HCT116 (cell line): ENCODE measurements around the gene SPAG5. TPM values are rescaled to one million over a fixed set of nuclear protein-coding genes. Genes with fewer than 3 reads are reported as not detected.

Experiments
- ATAC-seq: fragments of 200-7000 bp; cut with Tn5 transposase; 2 replicates; pipeline ENCODE4 v1.9.1; 2020; ENCODE audit warnings: mild to moderate bottlenecking, moderate library complexity
- BruUV-seq: library from RNA; stranded (reverse); fragments of 400-500 nt; replicated peaks from 2 replicates; lab custom pipeline; 2021; lab: Mats Ljungman, UMichigan
- CTCF ChIA-PET: fragments of 300-600 bp; sonication (Branson Sonifier 250); formaldehyde crosslinking; loops from one replicate; lab custom pipeline; 2021; ENCODE audit warnings: antibody characterized with exemption; lab: Charles Lee
- POLR2A ChIA-PET: fragments of 300-600, 350-600 bp; sonication (Branson Sonifier 250); formaldehyde crosslinking; loops from one replicate; lab custom pipeline; 2021; ENCODE audit warnings: antibody characterized with exemption; lab: Charles Lee
- RAD21 ChIA-PET, 2 experiments: fragments of 300-600 bp; sonication (Branson Sonifier 250); formaldehyde crosslinking; loops; one replicate each; lab custom pipeline; 2023; ENCODE audit warnings: low total read pairs in 2 of 2; ENCODE audit not compliant: uncharacterized antibody in 2 of 2, unreplicated experiment in 2 of 2, low non-redundant PET in 1 of 2; lab: Charles Lee
- DNase-seq: peaks from one replicate; pipeline ENCODE4 v3.0.0-alpha.2; 2010; ENCODE audit warnings: low read depth, low spot score
- H2AFZ ChIP-seq: fragments of 200-600 bp; shearing (Covaris generic), sonication (generic); 2 replicates; pipeline ENCODE4 v1.6.1; 2017; ENCODE audit warnings: low read depth, mixed run types, mixed read lengths, antibody characterized with exemption, low read length; ENCODE audit not compliant: poor library complexity, severe bottlenecking
- H3K27ac ChIP-seq: 2 replicates; pipeline ENCODE4 v1.5.1; 2012; ENCODE audit warnings: low read depth, low read length
- H3K27me3 ChIP-seq: fragments of 200-600 bp; sonication (generic); 2 replicates; pipeline ENCODE4 v1.6.1; 2016; ENCODE audit warnings: mixed run types, low read length, mixed read lengths; ENCODE audit not compliant: insufficient read depth
- H3K36me3 ChIP-seq, 2 experiments: fragments of 200-500 bp in 1 of 2; fragments of 200-600 bp in 1 of 2; sonication (Bioruptor generic) in 1 of 2; sonication (generic) in 1 of 2; 2 replicates each; pipeline versions ENCODE4 v1.5.1 to v1.6.1; 2014 to 2016; ENCODE audit warnings: low read length in 2 of 2, inconsistent platforms in 1 of 2, mixed read lengths in 1 of 2, mixed run types in 1 of 2; ENCODE audit not compliant: insufficient read depth in 2 of 2, control insufficient read depth in 1 of 2
- H3K4me1 ChIP-seq, 2 experiments: fragments of 200-600 bp in 1 of 2; sonication (generic) in 1 of 2; 2 replicates each; pipeline versions ENCODE4 v1.5.1 to v1.6.1; 2012 to 2017; ENCODE audit warnings: low read length in 2 of 2, inconsistent platforms in 1 of 2, mild to moderate bottlenecking in 1 of 2, mixed read lengths in 1 of 2, mixed run types in 1 of 2, moderate library complexity in 1 of 2; ENCODE audit not compliant: insufficient read depth in 2 of 2, control insufficient read depth in 1 of 2
- H3K4me2 ChIP-seq: fragments of 200-600 bp; sonication (generic); 2 replicates; pipeline ENCODE4 v1.6.1; 2017; ENCODE audit warnings: mixed run types, low read length, mixed read lengths
- H3K4me3 ChIP-seq, 2 experiments: fragments of 200-600 bp in 1 of 2; sonication (generic) in 1 of 2; replicated peaks in 1 of 2; 2 replicates each; pipeline ENCODE4 v1.5.1; 2011 to 2016; ENCODE audit warnings: low read length in 2 of 2, control low read depth in 1 of 2, low read depth in 1 of 2, mild to moderate bottlenecking in 1 of 2, mixed read lengths in 1 of 2, mixed run types in 1 of 2
- H3K79me2 ChIP-seq: fragments of 200-600 bp; sonication (generic); 2 replicates; pipeline ENCODE4 v1.6.1; 2017; ENCODE audit warnings: mild to moderate bottlenecking, mixed run types, low read length, moderate library complexity, mixed read lengths; ENCODE audit not compliant: insufficient read depth
- H3K9ac ChIP-seq: fragments of 200-600 bp; sonication (generic); 2 replicates; pipeline ENCODE4 v1.6.1; 2016; ENCODE audit warnings: low read length, mixed read lengths
- H3K9me2 ChIP-seq: fragments of 200-600 bp; sonication (generic), shearing (Covaris generic); 2 replicates; pipeline ENCODE4 v1.6.1; 2017; ENCODE audit warnings: mixed run types, mild to moderate bottlenecking, moderate library complexity; ENCODE audit not compliant: insufficient read depth
- H3K9me3 ChIP-seq, 2 experiments: fragments of 200-500 bp in 1 of 2; fragments of 200-600 bp in 1 of 2; sonication (Bioruptor generic) in 1 of 2; sonication (generic) in 1 of 2; 2 replicates each; pipeline ENCODE4 v1.6.1; 2014 to 2017; ENCODE audit warnings: low read length in 2 of 2, mixed read lengths in 2 of 2, inconsistent platforms in 1 of 2, low read depth in 1 of 2, mild to moderate bottlenecking in 1 of 2, mixed run types in 1 of 2, moderate library complexity in 1 of 2; ENCODE audit not compliant: control insufficient read depth in 1 of 2, insufficient read depth in 1 of 2
- H4K20me1 ChIP-seq: fragments of 200-600 bp; sonication (generic), shearing (Covaris generic); 2 replicates; pipeline ENCODE4 v1.6.1; 2017; ENCODE audit warnings: mixed run types, mild to moderate bottlenecking, moderate library complexity; ENCODE audit not compliant: insufficient read depth
- CBX3 ChIP-seq: IDR thresholded peaks from 2 replicates; pipeline ENCODE4 v1.6.1; 2012; ENCODE audit warnings: low read depth
- EZH2 ChIP-seq: fragments of 200-600 bp; sonication (generic); IDR thresholded peaks from 2 replicates; pipeline ENCODE4 v1.6.1; 2017; ENCODE audit warnings: antibody characterized with exemption, mixed run types
- JUND ChIP-seq: IDR thresholded peaks from 2 replicates; pipeline ENCODE4 v1.6.1; 2012
- POLR2AphosphoS5 ChIP-seq: IDR thresholded peaks from 2 replicates; pipeline ENCODE4 v1.6.1; 2011; ENCODE audit warnings: mild to moderate bottlenecking, low read depth, low read length, moderate library complexity
- intact Hi-C: fragments of 100-400 bp; cut with micrococcal nuclease; formaldehyde crosslinking; loops from 2 replicates; pipeline ENCODE4 v1.10.0; 2022
- total RNA-seq: library from RNA; stranded (reverse); gene quantifications from one replicate; pipeline ENCODE4 v1.2.1, GENCODE V29; 2021; ENCODE audit not compliant: unreplicated experiment
- TF ChIP-seq, protein P1 (sequence below): IDR thresholded peaks from 2 replicates; pipeline ENCODE4 v1.6.1; 2012

Gene SPAG5
- total RNA-seq, 1 experiment from 2014 or later: 94.9 TPM

DNA sequence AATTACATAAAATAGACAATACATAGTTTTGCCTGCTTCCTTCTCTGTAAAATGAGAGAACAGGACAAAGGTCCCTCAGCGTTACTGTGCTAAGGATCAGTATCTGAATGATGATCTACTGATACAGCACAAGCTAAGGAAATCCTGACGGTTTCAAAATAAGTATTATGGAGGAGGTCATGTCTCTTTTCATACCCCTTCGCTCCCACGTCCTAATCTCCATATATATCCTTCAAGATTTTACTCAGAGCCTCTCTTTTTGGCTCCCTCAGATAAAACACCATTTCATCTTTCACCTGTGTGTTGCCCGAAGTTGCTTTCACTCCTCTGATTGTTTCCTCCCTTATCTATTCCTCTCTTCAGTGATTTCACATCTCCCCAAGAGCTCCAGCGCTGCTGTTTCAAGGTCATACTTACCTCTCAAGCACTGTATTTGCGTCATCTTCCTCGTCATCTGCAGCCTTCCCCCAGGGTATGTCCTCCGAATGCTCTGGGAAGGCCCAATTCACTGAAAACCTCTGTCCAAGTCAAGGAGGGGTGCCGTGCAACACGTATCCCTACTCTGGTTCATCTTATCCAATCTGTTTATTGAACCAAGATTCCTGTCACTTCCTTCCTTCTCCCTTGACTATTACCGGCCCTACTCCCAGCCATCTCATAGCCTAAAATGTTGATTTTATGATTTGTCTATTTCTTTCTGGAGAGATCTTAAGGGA is 47.4 kb upstream of the SPAG5 start (continued):
- TF ChIP-seq POLR2AphosphoS5: no peak
- TF ChIP-seq, protein P1, sequence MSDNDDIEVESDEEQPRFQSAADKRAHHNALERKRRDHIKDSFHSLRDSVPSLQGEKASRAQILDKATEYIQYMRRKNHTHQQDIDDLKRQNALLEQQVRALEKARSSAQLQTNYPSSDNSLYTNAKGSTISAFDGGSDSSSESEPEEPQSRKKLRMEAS: no peak
- TF ChIP-seq JUND: no peak

DNA sequence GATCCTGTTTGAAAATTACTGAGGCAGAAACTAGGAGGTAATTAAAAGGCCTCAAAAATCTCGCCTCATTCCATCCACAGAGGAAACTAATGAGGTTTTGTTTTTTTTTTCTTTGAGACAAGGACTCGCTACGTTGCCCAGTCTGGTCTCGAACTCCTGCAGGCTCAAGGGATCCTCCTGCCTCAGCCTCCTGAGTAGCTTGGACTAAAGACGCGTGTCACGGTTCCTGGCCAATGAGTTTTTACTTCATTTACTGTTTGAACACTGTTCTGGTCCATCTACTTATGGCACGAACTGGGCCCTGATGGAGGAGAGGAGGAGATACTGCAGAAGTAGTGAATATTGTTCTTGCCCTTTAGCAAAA is 46.7 kb upstream of the SPAG5 start:
- peak; percentile 5; the same call in 1 of the 2 replicates for ATAC-seq
- intact Hi-C loops: loop anchor here (1.0 to 10.0 kb wide), 2 partner anchors 31 to 259 kb away; partner anchors contain the start of gene DHRS13
- Histone ChIP-seq H3K27ac (peak overlapping the region; percentile 74), H3K27me3 (no peaks in the 10 kb centered on the region), H3K9me3 (no peaks in the 10 kb centered on the region), H3K9ac (peak overlapping the region; percentile 83), H2AFZ (no peak overlapping the region), H3K4me2 (peak overlapping the region; percentile 90), H4K20me1 (peaks cover 7% of the 10 kb centered on the region; the same call in 1 of the 2 replicates), H3K9me2 (no peaks in the 10 kb centered on the region), H3K4me3 (peak overlapping the region; percentile 61 to 77), H3K79me2 (peaks cover 42% of the 10 kb centered on the region), H3K36me3 (peaks cover 27 to 33% of the 10 kb centered on the region in 2 experiments; a peak in 3 of 4 replicates), H3K4me1 (peaks cover 12 to 29% of the 10 kb centered on the region in 2 experiments)
- no peak for DNase-seq
- ChIA-PET CTCF (interaction anchor here (0.9 to 2.3 kb wide), 8 partner anchors 11 to 471 kb away, joined by 3 to 10 read pairs (median 4); partner anchors contain the start of genes PHF12, RPL23A, SDF2 and SUPT6H), RAD21 (no interaction called here), POLR2A (interaction anchor here (3.1 kb wide), 1 partner anchor 16 kb away, joined by 19 read pairs; the partner anchor contains the start of genes SDF2 and SUPT6H)
- TF ChIP-seq EZH2 (no peak), CBX3 (0 out of 2 replicates have a peak, but pooled peaks have one; percentile 8)
- BruUV-seq: TSS peak; percentile 97
